Activated naive CD4-positive, alpha-beta T cell (primary cell): ENCODE measurements around the gene MAN1B1.
"Not testable (repeated sequence)": the region's sequence is repeated elsewhere in the genome, so short reads cannot be mapped to it uniquely, and the experiment has no call there.

Experiments
- DNase-seq, 4 experiments: peaks; one replicate each; lab custom pipeline; 2025; lab: John Stamatoyannopoulos, UW

Gene MAN1B1

DNA sequence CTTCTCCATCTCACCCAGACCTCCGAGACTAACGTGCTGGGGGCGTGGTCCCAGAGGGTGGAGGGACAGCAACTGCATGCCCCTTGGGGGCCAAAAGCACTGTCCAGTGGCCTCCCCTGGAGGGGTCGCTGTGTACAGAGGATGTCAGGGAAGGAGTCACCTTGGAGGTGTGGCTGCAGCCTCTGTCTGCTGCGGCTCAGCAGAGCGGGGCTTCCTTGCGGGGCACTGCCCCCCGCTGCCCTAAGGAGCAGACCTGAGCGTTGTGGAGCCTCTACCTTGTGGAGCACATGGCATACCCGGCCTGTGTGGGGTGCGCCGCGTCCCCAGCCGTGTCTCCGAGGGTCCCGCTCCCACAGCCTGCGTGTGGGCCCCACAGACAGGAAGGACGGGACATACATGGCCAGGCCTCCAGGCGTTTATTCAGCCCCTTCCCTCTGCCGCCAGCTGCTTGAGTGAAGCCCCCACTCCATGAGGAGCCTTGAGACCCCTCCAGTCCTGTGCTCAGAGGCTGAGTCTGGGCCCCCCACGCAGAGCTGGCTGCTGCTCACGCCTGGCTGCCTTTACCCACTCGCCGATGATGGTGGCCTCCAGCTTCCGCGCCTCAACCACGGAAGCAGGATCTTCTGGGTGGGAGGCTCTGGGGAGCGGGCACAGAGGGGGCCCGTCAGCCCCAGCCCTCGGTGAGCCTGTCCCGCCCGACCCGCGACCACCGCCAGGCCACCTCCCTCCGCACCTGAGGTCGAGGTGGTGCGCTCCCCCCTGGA lies 23.5 kb downstream of the MAN1B1 start:
- no peak for DNase-seq

DNA sequence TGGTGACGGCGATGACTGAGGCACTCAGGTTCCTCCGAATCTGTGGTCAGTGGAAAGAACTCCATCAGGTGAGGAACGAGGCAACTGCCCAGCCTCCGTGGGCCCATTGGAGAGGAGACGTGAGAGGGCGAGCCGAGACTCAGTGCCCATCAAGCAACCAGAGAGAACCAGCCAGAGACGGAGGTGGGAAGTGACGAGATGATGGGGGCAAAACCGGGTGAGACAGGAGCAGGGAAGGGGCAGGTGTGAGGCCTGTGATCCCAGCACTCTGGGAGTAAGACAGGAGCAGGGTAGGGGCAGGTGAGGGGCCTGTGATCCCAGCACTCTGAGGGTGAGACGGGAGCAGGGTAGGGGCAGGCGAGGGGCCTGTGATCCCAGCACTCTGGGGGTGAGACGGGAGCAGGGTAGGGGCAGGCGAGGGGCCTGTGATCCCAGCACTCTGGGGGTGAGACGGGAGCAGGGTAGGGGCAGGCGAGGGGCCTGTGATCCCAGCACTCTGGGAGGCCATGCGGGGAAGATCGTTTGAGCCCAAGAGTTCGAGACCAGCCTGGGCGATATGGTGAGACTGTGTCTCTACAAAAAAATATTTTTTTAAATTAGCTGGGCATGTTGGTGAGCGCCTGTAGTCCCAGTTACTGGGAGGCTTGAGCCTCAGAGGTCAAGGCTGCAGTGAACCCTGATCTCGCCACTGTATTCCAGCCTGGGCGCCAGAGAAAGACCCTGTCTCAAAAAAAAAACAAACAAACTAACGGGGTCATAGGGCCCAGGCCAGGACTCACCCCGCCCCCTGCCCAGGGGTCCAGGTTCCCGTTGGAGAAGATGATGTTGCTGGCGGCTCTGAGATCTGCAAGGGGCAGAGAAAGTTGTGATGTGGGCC lies 24.4 kb downstream of the MAN1B1 start:
- DNase-seq, result no peak

DNA sequence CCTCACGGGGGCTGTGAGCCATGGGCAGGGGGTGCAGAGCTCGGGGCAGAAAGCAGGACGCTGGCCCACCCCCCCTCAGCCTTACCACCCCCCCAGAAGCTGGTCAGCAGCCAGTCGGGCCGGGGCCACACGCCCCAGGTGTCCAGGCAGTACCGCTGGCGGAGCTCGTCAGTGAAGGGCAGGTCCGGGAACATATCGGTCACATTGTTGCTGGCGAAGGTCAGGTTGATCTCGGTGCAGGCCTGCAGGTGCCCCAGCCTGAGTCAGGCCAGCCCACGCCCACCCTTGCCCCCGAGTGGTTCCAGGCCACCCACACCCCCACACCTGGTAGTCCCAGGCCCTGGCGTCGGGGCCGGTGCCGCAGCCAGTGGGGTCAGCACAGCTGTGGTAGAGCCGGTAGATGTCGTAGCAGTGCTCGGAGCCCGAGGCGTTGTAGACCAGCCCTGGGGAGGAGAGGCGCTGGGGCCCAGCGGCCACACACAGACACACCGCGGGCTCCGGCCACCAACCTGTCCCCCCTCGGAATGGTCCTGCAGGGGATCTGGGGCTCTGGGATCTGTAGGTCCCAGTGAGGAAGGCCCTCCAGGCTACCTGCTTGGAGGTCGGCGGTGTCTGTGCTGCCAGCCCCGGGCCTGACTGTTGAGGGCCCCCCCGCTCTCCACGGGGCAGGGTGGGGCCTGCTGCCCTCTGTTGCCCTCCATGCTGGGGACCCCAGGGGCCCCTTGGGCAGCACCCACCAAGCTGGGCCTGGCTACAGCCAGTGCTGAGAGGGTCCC lies 25.2 kb downstream of the MAN1B1 start:
- DNase-seq, result no peak

DNA sequence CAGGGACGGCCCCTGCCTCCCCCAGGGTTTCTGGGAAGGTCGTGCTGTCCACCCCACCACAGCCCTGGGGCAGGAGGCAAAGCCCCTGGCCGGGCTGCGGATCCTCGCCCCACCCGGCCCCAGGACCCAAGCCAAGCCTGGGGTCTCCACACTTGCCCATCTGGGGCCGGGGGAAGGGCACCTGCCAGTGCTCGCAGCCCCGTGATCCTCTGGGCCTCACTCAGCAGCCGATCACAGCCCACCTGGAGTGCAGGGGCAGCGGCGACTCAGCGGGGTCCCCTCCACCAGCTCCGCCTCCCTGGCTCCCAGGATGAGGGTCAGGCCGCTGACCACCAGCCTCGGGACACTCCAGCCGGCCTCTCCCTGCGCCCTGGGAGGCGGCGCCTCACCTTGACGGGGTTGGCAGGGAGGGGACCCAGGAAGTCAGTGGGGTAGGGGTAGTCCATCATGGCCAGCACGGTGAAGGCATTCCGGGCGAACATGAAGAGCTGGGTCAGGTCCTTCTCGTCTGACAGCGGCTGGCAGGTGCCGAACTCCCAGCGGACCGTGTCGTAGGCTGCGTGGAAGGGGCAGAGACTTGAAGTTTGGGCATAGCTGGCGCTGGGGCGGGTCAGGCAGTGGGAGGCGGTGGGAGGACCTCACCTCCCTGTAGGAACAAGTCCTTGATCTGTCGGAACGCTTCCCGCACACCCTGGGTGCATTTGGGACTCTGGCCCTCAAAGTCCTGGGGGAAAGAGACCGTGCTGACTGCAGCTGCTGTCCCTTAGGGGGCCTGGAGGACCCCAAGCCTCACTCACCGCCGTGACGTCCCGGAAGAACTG lies 26.0 kb downstream of the MAN1B1 start:
- DNase-seq, result no peak

DNA sequence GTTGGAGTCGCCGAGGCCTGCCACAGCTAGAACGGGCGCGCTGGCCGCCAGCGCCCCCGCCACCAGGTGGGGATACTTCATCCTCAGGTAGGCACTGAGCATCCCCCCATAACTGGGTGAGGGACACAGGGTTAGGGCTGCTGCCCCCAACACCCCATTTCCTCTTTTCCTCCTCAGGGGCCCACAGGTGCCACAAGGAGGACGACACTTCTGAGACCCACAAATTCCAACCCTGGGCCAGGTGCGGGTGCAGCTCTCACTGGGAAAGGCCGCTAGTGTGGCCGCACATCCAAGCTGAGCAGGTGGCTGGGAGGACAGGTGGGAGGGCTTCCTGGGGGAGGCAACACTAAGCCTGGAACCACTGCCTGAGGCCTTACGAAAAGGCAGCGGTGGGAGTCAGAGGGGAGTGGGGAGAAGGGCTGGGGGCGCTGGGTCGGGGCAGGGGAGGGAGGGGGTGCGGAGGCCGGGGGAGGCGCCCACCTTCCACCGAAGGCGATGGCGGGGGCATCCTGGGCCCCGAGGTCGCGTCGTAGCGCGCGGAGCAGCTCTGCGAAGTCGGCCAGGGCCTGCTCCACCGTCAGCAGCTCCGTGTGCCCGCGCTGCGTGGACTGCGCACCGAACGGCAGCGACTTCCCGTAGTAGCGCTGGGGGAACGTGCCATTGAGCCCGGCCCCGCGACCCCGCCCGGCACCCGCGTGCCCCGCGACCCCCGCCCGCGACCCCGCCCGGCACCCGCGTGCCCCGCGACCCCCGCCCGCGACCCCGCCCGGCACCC lies 26.8 kb downstream of the MAN1B1 start:
- no peak for DNase-seq

DNA sequence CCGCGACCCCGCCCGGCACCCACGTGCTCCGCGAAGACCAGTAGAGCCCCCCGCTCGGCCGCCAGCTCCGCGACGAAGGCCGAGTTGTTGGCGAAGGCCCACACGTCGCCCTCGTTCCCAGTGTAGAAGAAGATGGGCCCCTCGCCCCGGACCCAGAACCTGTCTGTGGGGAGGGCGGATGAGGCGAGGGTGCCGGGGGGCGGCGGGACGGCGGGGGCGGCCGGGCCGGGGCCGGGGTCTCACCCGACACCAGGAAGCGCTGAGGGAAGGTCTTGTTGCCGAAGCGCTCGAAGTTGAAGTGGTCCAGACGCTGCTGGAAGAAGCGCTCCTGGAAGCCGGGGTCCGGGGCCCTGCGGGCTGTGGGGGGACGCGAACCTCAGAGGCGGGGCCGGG lies 27.4 kb downstream of the MAN1B1 start:
- no peak for DNase-seq

DNA sequence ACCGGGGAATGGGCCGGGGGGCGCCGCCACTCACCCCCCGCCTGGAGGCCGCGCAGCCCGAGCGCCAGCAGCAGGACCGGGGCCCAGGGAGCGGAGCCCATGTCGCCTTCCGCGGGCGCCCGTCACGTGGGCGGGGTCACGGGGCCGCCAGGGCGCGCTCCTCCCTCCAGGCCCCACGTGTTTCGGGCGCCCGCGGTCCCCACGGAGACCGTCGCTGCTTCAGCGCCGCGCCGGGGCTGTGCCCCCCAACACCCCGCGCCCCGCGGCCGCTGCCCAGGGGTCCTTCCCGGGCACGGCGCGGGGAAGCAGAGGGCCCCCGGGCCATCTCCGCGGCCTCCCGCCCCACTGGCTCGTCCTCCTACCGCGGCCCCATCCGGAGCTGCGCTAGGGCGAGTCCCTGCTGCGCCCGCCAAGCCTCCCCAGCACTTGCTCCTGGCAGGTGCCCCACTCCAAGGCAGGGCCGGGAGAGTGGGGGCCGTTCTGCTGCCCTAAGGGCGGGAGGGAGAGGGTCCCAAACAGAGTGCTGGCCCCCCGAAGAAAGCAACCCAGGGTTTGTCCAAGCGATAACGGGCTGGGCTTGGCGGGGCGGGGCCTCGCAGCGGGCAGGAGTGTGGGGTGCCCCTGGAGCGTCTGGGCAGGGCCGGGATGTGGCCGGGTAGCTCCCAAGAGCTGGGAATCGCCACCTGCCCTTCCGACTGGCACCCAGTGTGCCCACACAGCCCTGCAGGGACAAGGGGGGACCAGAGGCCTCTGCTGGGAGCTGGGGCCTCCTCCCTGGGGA lies 28.0 kb downstream of the MAN1B1 start, which contains the start of gene DPP7:
DPP7 (minus strand) TSS at position 121 of the 781 bp plus-strand sequence; CDS start at position 101, 20 bp downstream.
- peak; percentile 49 to 76 (median 56) for DNase-seq

DNA sequence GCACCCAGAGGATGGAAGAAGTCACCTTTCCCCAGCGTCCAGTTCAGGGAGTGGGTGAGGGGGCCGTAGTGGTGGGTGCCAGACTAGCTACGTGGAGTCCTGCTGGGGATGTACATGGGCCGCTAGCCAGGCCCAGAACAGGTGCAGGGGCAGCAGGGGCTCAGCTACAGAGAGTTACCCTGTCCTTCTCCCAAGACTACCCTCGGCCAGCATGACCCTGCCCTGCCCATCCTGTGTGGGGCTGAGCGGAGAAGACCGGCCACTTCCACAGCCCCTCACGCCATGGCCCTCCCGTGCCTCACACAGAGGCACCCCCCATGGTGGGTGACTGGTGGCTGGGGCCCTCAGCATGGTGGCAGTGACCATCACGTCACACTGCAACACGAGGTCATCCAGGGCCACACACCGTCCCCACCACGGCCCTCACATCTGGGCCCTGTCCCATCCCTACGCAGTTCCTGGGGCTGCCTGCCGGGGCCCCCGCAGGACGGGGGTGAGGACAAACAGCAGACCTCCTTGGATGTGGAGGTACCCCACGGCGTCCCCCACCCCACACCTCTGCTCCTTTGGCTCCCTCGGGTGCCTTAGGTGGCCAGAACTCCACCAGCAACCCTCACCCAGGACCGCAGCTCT lies 28.7 kb downstream of the MAN1B1 start:
- no peak for DNase-seq

DNA sequence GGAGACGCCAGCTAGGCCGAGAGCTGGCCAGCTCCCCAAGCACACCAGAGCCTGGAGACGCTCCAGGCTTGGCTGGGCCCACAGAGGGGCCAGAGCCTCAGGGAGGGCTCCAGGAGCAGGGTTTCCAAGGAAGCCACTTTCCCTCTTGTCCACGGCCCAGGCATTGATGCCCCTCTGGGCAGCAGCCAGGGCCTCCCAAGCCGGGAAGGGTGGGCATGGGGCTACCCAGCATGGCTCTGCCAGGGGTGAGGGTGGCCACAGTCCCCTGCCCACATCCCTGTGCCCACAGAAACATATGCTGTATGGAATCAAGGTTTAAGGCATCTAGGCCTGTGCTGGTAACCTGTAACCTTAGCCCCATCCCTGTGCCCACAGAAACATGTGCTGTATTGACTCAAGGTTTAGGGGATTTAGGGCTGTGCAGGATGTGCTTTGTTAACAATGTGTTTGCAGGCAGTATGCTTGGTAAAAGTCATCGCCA lies 29.3 kb downstream of the MAN1B1 start:
- no peak for DNase-seq

DNA sequence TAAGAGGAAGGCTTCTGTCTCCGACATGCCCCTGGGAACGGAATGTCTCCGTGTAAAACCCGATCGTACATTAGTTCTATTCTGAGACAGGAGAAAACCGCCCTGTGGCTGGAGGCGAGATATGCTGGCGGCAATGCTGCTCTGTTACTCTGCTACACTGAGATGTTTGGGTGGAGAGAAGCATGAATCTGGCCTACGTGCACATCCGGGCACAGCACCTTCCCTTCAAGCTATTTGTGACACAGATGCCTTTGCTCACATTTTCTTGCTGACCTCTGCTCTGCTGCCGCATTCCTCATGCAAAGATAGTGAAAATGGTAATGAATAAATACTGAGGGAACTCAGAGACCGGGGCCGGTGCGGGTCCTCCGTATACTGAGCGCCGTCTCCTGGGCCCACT lies 29.9 kb downstream of the MAN1B1 start:
- no peak for DNase-seq

DNA sequence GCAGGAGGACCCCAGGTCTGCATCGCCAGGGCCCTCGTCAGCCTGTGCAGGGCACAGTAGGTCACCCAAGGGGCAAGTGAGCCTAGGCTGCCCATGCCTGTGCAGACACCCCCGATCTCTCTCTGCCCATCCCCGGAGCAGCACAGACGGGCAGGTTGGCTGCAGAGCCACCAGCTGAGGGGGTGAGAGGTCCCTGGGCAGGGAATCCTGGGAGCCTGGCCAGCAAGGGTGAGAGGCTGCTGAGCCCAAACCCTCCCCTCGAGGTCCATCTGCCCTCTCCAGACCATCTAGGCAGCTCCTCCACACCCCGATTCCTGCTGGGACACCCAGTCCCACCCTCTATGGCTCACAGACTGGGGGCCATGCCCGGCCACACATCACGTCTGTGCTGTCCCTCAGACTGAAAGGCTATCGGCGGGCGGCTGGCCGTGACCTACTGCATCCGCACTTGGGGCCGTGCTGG lies 30.5 kb downstream of the MAN1B1 start:
- no peak for DNase-seq

DNA sequence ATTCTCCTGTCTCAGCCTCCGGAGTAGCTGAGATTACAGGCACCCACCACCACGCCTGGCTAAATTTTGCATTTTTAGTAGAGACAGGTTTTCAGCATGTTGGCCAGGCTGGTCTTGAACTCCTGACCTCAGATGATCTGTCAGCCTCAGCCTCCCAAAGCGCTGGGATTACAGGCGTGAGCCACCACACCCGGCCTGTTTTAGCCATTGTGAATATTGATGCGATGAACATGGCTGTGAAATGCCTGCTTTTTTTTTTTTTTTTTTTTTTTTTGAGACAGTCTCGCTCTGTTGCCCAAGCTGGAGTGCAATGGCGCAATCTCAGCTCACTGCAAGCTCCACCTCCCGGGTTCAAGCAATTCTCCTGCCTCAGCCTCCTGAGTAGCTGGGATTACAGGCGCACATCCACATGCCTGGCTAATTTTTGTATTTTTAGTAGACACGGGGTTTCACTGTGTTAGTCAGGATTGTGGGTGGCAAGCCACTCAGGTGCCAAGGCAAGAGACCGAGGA lies 31.4 kb downstream of the MAN1B1 start:
- not testable (repeated sequence) for DNase-seq

DNA sequence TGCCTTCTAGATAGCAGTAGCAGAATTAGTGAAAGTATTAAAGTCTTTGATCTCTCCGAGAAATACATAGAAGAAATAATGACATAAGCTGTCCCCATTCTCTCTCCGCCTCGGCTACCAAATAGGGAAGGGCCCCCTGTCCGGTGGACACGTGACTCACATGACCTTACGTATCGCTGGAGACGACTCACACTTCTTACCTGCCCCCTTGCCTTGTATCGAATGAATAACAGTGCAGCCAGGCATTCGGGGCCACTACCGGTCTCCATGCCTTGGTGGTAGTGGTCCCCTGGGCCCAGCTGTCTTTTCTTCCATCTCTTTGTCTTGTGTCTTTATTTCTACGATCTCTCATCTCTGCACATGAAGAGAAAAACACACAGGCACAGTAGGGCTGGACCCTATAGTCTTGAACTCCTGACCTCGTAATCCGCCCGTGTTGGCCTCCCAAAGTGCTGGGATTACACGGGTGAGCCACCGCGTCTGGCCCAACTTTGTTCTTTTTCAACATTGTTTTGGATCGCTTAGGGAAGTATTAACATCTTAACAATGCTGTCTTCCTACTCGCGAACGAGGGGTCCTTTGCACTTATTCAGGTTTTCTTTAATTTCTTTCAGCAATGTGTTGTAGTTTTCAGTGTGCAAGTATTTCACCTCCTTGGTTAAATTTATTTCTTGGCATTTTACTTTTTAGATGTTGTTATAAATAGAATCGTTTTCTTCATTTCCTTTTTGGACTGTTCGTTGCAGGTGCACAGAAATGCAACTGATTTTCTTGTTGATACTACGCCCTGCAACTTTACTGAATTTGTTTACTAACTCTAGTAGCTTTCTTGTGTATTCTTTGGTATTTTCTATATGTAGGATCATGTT lies 35.4 kb downstream of the MAN1B1 start:
- DNase-seq, result not testable (repeated sequence)

DNA sequence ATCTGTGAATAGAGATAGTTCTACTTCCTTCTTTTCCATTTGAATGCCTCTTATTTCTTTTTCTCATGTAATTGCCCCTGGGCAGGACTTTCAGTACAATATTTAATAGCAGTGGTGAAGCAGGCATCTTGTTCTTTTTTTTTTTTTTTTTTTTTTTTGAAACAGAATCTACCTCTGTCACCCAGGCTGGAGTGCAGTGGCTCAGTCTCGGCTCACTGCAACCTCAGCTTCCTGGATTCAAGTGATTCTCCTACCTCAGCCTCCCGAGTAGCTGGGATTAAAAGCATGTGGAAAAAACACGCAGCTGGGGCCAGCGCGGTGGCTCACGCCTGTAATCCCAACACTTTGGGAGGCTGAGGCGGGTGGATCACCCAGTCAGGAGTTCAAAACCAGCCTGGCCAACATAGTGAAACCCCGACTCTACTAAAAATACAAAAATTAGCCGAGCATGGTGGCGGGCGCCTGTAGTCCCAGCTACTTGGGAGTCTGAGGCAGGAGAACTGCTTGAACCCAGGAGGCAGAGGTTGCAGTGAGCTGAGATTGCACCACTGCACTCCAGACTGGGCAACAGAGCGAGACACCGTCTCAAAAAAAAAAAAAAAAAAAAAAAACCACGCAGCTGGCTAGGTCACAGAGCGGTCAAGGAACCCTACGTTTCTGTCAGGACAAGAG lies 36.1 kb downstream of the MAN1B1 start:
- not testable (repeated sequence) for DNase-seq

DNA sequence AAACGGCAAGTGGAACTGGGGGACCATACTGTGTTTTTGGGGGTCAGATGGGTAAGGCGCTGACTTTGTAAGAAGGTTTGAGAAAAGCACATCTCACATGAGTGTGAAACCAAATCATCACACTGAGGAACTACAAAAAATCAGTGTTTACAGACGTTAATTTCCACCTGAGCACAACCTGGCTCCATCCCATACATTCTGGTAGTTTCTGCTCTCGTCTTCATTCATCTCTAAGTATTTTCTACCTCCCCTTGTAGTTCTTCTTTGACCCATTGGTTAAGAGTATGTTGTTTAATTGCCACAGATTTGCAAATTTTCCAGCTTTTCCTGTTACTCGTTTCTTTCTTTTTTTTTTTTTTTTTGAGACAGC lies 36.7 kb downstream of the MAN1B1 start:
- no peak for DNase-seq

DNA sequence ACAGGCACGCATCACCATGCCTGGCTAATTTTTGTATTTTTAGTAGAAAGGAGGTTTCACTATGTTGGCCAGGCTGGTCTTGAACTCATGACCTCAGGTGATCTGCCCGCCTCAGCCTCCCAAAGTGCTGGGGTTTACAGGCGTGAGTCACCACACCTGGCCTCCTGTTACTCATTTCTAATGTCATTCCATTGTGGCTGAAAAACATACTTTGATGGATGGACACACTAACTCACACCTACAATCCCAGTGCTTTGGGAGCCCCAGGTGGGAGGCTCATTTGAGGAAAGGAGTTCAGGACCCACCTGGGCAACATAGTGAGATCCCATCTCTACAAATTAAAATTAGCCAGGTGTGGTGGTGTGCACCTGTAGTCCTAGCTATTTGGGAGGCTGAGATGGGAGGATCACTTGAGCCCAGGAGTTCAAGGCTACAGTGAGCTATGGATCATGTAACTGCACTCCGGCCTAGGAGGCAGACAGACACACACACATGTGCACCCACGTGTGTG lies 37.2 kb downstream of the MAN1B1 start:
- DNase-seq, result not testable (repeated sequence)

DNA sequence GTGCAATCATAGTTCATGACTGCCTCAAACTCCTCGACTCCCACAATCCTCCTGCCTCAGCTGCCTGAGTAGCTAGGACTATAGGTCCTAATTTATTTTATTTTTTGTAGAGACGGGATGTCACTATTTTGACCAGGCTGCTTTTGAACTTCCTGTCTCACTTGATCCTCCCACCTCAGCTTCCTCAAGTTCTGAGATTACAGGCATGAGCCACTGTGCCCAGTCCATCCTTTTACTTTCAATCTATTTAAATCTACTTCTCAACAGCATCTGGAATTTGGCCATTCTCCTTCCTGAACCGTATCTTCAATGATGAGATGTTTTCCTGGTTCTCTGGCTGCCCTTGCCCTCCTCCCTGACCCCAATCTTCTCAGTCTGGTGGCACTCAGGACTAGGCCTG lies 40.0 kb downstream of the MAN1B1 start:
- DNase-seq, result no peak
